ENCODE results near the gene DICER1.

DICER1 gene

DNA sequence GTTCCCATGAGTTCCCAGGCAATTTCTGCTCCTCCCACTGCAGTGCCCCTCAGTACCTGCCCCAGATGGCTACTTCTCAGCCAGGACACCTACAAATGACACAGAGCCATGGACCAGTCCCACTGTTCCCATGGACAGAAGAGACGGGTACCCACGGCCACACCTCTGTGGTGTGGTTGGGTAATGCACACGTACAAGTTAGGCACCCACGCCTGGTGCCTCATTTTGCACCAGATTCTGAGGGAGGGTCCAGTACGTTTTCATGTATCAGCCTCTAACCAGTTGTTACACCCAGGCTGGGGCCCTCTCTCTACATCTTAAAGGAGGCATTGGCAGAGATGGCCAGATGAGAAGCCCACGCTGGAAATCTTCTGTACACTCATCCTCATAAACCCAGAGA is 114.0 kb downstream of the DICER1 start:
- Histone ChIP-seq H3K27ac (no peak overlapping the region), H3K4me3 (ENCODE audit: low read depth in 1 of 2, low read length in 1 of 2) (no peak overlapping the region), H3K9me3 (no peaks in the 10 kb centered on the region), H3K27me3 (peaks cover 28% of the 10 kb centered on the region), H3K36me3 (no peaks in the 10 kb centered on the region), H3K4me1 (ENCODE audit: control insufficient read depth in 1 of 2, insufficient read depth in 1 of 2, low read depth in 1 of 2, low read length in 1 of 2) (no peaks in the 10 kb centered on the region)
- TF ChIP-seq, protein P1, sequence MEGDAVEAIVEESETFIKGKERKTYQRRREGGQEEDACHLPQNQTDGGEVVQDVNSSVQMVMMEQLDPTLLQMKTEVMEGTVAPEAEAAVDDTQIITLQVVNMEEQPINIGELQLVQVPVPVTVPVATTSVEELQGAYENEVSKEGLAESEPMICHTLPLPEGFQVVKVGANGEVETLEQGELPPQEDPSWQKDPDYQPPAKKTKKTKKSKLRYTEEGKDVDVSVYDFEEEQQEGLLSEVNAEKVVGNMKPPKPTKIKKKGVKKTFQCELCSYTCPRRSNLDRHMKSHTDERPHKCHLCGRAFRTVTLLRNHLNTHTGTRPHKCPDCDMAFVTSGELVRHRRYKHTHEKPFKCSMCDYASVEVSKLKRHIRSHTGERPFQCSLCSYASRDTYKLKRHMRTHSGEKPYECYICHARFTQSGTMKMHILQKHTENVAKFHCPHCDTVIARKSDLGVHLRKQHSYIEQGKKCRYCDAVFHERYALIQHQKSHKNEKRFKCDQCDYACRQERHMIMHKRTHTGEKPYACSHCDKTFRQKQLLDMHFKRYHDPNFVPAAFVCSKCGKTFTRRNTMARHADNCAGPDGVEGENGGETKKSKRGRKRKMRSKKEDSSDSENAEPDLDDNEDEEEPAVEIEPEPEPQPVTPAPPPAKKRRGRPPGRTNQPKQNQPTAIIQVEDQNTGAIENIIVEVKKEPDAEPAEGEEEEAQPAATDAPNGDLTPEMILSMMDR (IDR thresholded peaks at IDR 0.05): no peak

DNA sequence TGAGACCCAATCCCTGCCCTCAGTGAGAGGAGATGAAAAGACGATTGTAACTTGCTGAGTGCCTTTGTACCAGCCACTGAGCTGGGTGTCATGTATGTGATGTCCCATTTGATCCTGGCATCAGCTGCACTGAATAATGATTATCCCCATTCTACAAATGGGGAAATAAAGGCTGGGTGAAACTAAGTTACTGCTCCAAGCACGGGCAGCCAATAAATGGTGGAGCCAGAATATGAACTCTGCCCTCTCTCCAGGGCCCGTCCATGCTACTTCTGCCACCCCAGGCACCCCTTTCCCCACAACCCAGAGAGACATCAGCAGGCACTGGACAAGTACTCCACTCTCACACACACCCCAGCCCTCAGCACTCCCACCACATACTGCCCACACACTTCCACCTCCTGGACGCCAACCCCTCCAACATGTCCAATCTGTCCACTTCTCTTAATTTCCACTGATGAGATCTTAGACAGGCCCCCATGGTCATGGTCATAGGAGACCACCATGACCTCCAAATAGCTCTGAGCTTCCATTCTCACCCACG is 115.8 kb downstream of the DICER1 start:
- H3K4me3 ChIP-seq (ENCODE audit: low read depth in 1 of 2, low read length in 1 of 2): no peak overlapping the region
- H3K27ac ChIP-seq: no peak overlapping the region
- H3K36me3 ChIP-seq: no peaks in the 10 kb centered on the region
- TF ChIP-seq, protein P1 (IDR thresholded peaks at IDR 0.05): no peak
- peaks cover 28% of the 10 kb centered on the region for H3K27me3 ChIP-seq
- H3K4me1 ChIP-seq (ENCODE audit: control insufficient read depth in 1 of 2, insufficient read depth in 1 of 2, low read depth in 1 of 2, low read length in 1 of 2): no peaks in the 10 kb centered on the region
- H3K9me3 ChIP-seq: no peaks in the 10 kb centered on the region

DNA sequence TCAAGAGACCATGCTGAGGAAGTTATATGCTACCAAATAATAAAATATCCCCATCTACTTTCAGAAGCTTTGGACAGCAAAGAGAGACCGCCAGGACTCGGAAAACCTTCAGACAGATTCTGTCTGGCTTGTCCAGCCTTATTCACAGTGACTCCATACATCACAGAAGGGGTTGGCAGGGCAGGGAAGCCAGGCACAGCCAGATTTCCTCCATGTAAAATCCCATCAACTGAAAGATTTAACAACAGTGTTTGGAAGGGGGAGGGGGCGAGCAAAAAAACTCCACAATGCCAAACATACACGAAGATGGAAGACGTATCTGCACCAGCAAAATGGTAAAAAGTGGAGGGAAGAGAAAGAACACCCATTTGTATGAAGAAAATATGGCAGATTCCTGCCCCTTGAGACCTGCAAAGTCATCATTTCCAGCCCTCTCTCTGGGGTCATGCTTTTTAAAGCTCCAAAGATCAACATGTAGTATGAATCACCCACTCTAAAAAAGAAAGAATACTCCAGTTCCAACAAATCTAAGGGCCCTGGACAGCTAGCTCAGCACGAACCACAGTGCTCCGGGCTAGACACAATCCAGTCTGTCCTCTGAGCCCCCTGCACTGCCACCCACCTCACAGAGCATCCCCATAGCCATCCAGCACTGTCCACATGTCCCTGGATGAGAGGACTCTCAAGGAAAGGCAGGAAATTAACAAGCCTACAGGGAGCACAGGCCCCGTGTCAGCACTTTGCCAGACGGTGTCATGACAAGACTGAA is 116.4 kb downstream of the DICER1 start:
- Histone ChIP-seq H3K9me3 (no peaks in the 10 kb centered on the region), H3K4me3 (ENCODE audit: low read depth in 1 of 2, low read length in 1 of 2) (no peak overlapping the region), H3K36me3 (no peaks in the 10 kb centered on the region), H3K27me3 (peaks cover 28% of the 10 kb centered on the region), H3K27ac (no peak overlapping the region), H3K4me1 (ENCODE audit: control insufficient read depth in 1 of 2, insufficient read depth in 1 of 2, low read depth in 1 of 2, low read length in 1 of 2) (no peaks in the 10 kb centered on the region)
- TF ChIP-seq, protein P1 (IDR thresholded peaks at IDR 0.05): no peak

DNA sequence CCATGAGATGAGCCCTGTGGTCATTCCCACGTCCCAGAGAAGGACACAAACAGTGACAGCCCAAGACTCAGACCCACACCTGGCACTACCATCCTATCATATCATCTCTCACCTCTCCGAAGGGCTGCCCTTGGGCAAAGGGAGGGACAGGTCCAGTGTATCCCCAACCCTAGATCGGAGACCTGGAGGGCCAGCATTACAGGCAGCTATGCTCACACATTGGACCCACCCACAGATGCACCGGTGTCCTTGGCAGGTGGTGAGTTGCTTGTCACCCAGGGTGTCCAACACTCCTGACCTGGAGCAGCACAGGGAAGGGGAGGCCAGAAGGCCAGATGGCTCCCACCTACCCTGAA is 117.4 kb downstream of the DICER1 start:
- H3K27me3 ChIP-seq: peaks cover 28% of the 10 kb centered on the region
- TF ChIP-seq, protein P1 (IDR thresholded peaks at IDR 0.05): no peak
- no peaks in the 10 kb centered on the region for H3K36me3 ChIP-seq
- H3K4me1 ChIP-seq (ENCODE audit: control insufficient read depth in 1 of 2, insufficient read depth in 1 of 2, low read depth in 1 of 2, low read length in 1 of 2): no peaks in the 10 kb centered on the region
- H3K27ac ChIP-seq: no peak overlapping the region
- H3K4me3 ChIP-seq (ENCODE audit: low read depth in 1 of 2, low read length in 1 of 2): no peak overlapping the region
- no peaks in the 10 kb centered on the region for H3K9me3 ChIP-seq

DNA sequence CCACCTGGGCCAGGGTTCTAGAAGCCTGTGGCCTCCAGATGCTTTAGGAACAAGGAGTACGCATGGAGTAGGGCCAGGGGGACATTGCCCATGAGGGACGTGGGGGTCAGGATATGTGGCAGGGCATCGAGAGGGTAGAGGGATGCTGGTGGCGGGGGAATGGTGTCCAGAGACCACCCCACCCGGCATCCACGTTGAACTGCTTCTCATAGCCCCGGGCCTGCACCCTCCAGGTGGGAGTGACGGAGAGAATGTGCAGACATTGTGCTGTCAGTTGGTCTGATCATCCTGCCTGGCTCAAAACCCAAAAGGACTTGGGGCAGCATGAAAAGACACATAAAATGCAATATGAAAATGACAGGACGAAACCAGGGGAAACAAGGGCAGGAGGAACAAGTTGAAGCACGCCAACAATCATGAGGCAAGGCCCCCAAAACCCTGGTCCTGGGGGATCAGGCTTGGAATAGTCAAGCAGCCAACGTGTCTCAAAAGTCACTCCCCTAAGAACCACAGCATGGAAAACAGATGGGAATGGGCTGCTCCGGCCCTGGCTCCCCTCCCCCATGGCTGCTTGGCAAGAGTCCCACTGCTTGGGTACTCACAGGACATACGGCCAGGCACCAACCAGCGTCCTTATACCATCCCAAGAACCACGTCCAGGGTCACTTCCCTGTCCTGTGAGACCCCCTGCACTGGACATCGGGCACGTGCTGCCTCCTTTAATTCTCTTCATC is 117.9 kb downstream of the DICER1 start:
- Histone ChIP-seq H3K4me1 (ENCODE audit: control insufficient read depth in 1 of 2, insufficient read depth in 1 of 2, low read depth in 1 of 2, low read length in 1 of 2) (no peaks in the 10 kb centered on the region), H3K4me3 (ENCODE audit: low read depth in 1 of 2, low read length in 1 of 2) (no peak overlapping the region), H3K9me3 (no peaks in the 10 kb centered on the region), H3K27ac (no peak overlapping the region), H3K36me3 (no peaks in the 10 kb centered on the region), H3K27me3 (peaks cover 23% of the 10 kb centered on the region)
- TF ChIP-seq, protein P1 (IDR thresholded peaks at IDR 0.05): no peak

Measured in neutrophil (primary cell).